Raji (cell line): Measurements from ENCODE around the gene CRHBP.

Experiments used
- POLR2A ChIP-seq: IDR thresholded peaks from 2 replicates; pipeline ENCODE4 v1.6.1; 2011; ENCODE audit warnings: low read depth, low read length, control low read depth; ENCODE audit not compliant: insufficient read depth

The CRHBP gene, protein sequence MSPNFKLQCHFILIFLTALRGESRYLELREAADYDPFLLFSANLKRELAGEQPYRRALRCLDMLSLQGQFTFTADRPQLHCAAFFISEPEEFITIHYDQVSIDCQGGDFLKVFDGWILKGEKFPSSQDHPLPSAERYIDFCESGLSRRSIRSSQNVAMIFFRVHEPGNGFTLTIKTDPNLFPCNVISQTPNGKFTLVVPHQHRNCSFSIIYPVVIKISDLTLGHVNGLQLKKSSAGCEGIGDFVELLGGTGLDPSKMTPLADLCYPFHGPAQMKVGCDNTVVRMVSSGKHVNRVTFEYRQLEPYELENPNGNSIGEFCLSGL

DNA sequence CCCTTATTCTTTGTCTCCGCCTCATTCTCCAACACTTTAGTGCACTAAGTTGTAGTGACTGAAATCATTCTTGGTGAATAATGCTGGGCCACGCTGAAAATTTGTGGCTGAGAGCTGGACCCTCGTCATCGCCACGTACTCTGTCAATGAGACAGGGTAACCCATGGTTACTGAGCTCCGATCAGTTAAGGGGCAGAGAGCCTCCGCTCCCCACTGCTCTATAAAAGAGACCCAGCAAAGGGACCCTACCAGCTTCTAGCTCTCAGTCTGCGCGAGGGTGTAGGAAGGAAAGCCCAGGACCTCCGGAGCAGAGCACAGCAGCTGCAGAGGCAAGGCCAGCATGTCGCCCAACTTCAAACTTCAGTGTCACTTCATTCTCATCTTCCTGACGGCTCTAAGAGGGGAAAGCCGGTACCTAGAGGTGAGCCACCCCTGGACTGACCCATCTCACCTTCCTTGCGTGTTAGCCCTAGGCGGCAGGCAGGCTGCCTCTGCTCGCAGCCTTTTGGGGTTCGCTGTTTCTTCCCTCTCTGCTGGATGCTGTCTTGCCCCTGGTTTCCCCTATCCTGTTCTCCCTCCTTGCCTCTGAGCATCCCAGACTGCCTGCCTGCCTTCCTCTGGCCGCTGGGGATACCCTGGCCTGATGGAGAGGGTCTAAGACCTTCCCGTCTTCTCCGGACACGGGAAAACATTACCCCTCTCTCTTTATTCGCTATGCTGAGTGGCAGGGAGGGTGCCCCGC is at the start of gene CRHBP:
CRHBP (plus strand) TSS at position 251 of the 742 bp plus-strand sequence; CDS start at position 341, 90 bp downstream.
- no peak for TF ChIP-seq POLR2A

DNA sequence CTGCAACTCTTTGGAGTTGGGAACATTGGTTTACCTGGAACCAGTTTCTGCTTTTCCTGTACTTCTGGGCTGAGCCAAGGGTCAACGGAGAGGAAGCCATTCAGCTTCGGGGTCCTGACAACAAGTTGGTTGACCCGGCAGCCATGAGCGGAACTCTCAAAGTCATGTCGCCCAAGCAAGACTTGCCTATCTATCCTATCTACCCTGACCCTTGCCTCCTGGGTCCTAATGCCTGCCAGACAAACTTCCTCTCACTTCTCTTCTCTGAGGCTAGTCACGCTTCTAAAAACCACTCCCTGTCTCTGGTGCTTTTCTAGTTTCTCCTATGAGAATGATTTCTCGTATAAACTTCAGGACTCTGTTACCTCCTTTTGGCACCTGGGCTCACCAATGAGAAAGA is 44.7 kb upstream of the CRHBP start:
- TF ChIP-seq POLR2A = no peak

GRCh38 chr5:76918539-76918938 is 34.3 kb upstream of the CRHBP start:
- no peak for TF ChIP-seq POLR2A

GRCh38 chr5:76920491-76920890 is 32.4 kb upstream of the CRHBP start:
- TF ChIP-seq POLR2A = no peak

- TF ChIP-seq POLR2A = no peak
These were observed 26.3 kb upstream of the CRHBP start for GRCh38 chr5:76926329-76927105.

- no peak for TF ChIP-seq POLR2A
These were observed 24.9 kb upstream of the CRHBP start for GRCh38 chr5:76927961-76928360.

- TF ChIP-seq POLR2A = no peak
These were observed 22.8 kb upstream of the CRHBP start for GRCh38 chr5:76930083-76930482.

DNA sequence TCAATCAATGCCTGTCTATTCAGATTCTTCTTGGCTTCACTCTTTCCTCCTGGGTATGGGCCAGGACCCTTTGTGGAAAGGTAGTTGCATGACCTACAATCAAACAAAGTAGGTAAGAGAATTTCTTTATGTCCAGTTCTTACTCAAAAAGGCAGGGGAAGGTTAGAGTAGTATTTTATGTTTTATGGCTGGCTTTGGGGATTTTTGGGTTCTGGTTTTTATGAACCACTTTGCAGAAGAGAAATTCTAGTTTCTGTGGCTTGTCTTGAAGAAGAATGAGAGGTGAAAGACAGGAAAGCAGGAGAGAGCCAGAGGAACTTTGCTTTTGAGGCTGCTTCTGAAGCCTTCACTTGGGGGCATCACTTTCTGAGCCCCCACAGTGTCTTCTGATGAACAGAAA is 14.7 kb upstream of the CRHBP start:
- no peak for TF ChIP-seq POLR2A

DNA sequence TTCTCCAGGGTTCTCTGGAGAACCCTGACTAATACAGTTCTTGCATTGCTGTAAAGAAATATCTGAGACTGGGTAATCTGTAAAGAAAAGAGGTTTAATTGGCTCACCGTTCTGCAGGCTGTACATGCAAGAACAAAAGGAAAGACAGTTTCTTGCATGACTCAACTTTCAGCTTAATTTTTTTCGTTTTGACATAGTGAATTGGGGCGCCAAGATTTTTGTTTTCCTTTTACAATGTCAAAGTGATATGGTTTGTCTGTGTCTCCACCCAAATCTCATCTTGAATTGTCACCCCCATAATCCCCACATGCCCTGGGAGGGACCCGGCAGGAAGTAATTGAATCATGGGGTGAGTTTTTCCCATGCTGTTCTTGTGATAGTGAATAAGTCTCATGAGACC is 11.8 kb upstream of the CRHBP start:
- no peak for TF ChIP-seq POLR2A

DNA sequence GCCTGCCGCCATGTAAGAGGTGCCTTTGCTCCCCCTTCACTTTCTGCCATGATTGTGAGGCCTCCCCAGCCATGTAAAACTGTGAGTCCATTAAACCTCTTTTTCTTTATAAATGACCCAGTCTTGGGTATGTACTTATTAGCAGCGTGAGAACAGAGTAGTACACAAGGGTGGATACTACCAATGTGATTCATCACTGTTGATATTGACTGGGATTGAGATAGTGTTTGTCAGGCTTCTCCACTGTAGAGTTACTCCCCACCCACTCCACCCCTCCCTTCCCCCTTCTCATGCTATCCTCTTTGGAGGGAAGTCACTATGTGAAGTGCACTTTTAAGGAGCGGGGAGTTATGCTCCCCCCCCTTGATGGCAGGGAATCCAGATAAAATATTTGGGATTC is 11.4 kb upstream of the CRHBP start:
- TF ChIP-seq POLR2A = no peak

GRCh38 chr5:76942581-76942980 is 10.3 kb upstream of the CRHBP start:
- no peak for TF ChIP-seq POLR2A

- no peak for TF ChIP-seq POLR2A
These were observed 9.8 kb upstream of the CRHBP start for GRCh38 chr5:76943006-76943405.

DNA sequence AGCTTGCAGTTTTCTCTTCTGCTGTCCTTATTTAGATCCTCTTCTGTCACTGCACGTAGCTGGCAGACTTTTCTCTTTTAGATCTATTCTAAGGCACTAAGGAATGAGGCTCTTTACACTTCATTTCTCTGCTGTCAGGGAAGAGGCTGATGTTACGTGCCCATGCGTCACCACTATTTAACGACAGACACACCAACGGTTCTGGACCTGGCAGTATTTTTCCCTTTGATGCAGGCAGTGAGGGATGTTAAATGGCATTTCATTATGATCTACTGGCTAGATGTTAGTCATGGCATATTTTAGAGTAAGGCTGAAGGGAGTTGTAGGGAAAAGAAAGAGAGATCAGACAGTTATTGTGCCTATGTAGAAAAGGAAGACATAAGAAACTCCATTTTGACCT is 8.2 kb upstream of the CRHBP start:
- TF ChIP-seq POLR2A = no peak

- TF ChIP-seq POLR2A = no peak
These were observed 6.8 kb upstream of the CRHBP start for GRCh38 chr5:76946090-76946489.

GRCh38 chr5:76947082-76947503 is 5.8 kb upstream of the CRHBP start:
- no peak for TF ChIP-seq POLR2A

- TF ChIP-seq POLR2A = no peak
These were observed 922 bp downstream of the CRHBP start for GRCh38 chr5:76953551-76954382.

GRCh38 chr5:76954383-76954763 is 1.5 kb downstream of the CRHBP start:
- no peak for TF ChIP-seq POLR2A
